ENCODE measurements around the gene DCDC1.

DCDC1 gene

GRCh38 chr11:31369348-31370329 lies at the start of gene DCDC1, which contains the start of gene DNAJC24:
DCDC1 (minus strand) TSS chr11:31369739; CDS start chr11:31328280, 41,459 bp downstream.
DNAJC24 (plus strand) TSS chr11:31369860; CDS start chr11:31370749, 889 bp downstream.
- DNase-seq, result peak; percentile 94 to 95

GRCh38 chr11:31419138-31419537 lies 49.6 kb upstream of the DCDC1 start:
- no peak for DNase-seq

- no peak for DNase-seq
Observed at GRCh38 chr11:31417816-31418215, 48.3 kb upstream of the DCDC1 start.

- DNase-seq, result no peak
Observed at GRCh38 chr11:31417357-31417756, 47.8 kb upstream of the DCDC1 start.

- DNase-seq, result no peak
Observed at GRCh38 chr11:31415435-31415834, 45.9 kb upstream of the DCDC1 start.

- DNase-seq, result no peak
Observed at GRCh38 chr11:31414338-31414737, 44.8 kb upstream of the DCDC1 start.

GRCh38 chr11:31412946-31413345 lies 43.4 kb upstream of the DCDC1 start:
- DNase-seq, result no peak

GRCh38 chr11:31408201-31408600 lies 38.7 kb upstream of the DCDC1 start:
- no peak for DNase-seq

GRCh38 chr11:31404614-31405013 lies 35.1 kb upstream of the DCDC1 start:
- no peak for DNase-seq

GRCh38 chr11:31397239-31397834 lies 27.8 kb upstream of the DCDC1 start:
- peak; percentile 31 to 35 for DNase-seq

- no peak for DNase-seq
Observed at GRCh38 chr11:31387379-31387778, 17.8 kb upstream of the DCDC1 start.

GRCh38 chr11:31383116-31383515 lies 13.6 kb upstream of the DCDC1 start:
- DNase-seq, result no peak

GRCh38 chr11:31375879-31376278 lies 6.3 kb upstream of the DCDC1 start:
- no peak for DNase-seq

- DNase-seq, result no peak
Observed at GRCh38 chr11:31366795-31367194, 2.7 kb downstream of the DCDC1 start.

GRCh38 chr11:31361743-31362142 lies 7.8 kb downstream of the DCDC1 start:
- no peak for DNase-seq

- DNase-seq, result no peak
Observed at GRCh38 chr11:31355817-31356216, 13.7 kb downstream of the DCDC1 start.

GRCh38 chr11:31355131-31355530 lies 14.4 kb downstream of the DCDC1 start:
- DNase-seq, result no peak

GRCh38 chr11:31351168-31351567 lies 18.4 kb downstream of the DCDC1 start:
- DNase-seq, result no peak

GRCh38 chr11:31340903-31341572 lies 28.5 kb downstream of the DCDC1 start:
- DNase-seq, result peak; percentile 61 to 64

GRCh38 chr11:31337806-31338205 lies 31.7 kb downstream of the DCDC1 start:
- DNase-seq, result peak; percentile 16 to 26

- no peak for DNase-seq
Observed at GRCh38 chr11:31328697-31329096, 40.8 kb downstream of the DCDC1 start.

GRCh38 chr11:31327417-31327816 lies 42.1 kb downstream of the DCDC1 start:
- DNase-seq, result no peak

GRCh38 chr11:31326470-31327148 lies 42.9 kb downstream of the DCDC1 start:
- no peak for DNase-seq
